ENCODE results near the gene OPRL1.
"Not testable (repeated sequence)": the region's sequence is repeated elsewhere in the genome, so short reads cannot be mapped to it uniquely, and the experiment has no call there.

Gene OPRL1

GRCh38 chr20:64117432-64117777, 37.5 kb downstream of the OPRL1 start:
- not testable (repeated sequence) for DNase-seq (ENCODE audit: low spot score)

- no peak for DNase-seq (ENCODE audit: low spot score)
Measured at GRCh38 chr20:64119301-64119680, 39.4 kb downstream of the OPRL1 start.

GRCh38 chr20:64119681-64120341, 39.9 kb downstream of the OPRL1 start:
- no peak for DNase-seq (ENCODE audit: low spot score)

DNA sequence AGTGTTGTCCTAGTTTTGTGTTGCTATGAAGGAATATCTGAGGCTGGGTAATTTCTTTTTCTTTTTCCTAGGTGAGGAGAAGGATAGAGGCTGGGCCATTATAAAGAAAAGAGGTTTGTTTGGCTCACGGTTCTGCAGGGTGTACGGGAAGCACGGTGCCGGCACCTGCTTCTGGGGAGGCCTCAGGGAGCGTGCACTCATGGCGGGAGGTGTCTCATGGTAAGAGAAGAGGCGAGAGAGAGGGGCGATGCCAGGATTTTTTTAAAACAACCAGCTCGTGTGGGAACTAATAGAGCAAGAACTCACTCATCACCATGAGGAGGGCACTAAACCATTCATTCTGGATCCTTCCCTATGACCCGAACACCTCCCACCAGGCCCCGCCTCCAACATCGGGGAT, 41.7 kb downstream of the OPRL1 start:
- DNase-seq (ENCODE audit: low spot score) = no peak

DNA sequence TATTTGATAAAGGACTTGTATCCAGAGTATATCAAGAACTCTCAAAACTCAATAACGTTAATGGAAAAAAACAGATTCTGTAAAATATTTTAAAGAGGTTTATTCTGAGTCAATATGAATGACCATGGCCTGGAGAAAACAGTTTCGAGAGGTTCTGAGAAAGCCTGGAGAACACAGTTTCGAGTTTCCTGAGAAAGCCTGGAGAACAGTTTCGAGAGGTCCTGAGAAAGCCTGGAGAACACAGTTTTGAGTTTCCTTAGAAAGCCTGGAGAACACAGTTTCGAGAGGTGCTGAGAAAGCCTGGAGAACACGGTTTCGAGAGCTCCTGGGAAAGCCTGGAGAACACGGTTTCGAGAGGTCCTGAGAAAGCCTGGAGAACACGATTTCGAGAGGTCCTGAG, 43.0 kb downstream of the OPRL1 start:
- DNase-seq (ENCODE audit: low spot score) = not testable (repeated sequence)

GRCh38 chr20:64123517-64123916, 43.6 kb downstream of the OPRL1 start:
- DNase-seq (ENCODE audit: low spot score) = not testable (repeated sequence)

- no peak for DNase-seq (ENCODE audit: low spot score)
Measured at GRCh38 chr20:64129146-64129782, 49.4 kb downstream of the OPRL1 start.

DNA sequence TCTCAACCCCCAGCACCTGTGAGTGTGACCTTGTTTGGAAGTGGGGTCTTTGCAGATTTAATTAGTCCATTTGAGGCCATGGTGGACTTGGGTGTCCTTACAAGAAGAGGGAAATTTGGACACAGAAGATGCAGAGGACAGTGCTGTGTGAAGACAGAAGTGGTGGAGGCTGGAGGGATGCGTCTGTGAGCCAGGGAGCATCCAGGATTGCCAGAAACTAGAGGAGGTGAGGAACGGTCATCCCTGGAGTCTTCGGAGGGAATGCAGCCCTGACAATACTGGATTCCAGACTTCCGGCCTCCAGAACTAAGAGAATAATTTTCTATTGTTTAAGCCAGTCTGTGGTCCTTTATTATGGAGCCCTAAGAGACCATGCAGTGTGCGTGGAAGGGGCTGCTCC, 50.4 kb downstream of the OPRL1 start:
- DNase-seq (ENCODE audit: low spot score) = no peak

DNA sequence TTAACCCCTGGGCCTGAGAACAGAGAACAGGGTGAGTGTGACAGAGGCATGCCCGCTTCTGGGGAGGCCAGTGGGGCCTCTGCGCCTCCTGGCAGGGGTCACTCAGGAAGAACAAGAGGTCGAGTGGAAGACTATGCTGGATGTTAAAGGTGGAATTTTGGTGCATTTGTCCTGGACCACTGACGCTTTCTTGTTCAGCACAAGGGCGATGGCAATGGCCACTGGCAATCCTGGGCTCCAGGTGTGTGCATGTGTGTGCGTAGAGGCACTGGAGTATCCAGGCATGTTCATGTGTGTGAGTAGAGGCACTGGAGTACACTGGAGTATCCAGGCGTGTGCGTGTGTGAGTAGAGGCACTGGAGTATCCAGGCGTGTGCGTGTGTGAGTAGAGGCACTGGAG, 51.0 kb downstream of the OPRL1 start:
- no peak for DNase-seq (ENCODE audit: low spot score)

GRCh38 chr20:64131406-64131805, 51.5 kb downstream of the OPRL1 start:
- DNase-seq (ENCODE audit: low spot score) = no peak

DNA sequence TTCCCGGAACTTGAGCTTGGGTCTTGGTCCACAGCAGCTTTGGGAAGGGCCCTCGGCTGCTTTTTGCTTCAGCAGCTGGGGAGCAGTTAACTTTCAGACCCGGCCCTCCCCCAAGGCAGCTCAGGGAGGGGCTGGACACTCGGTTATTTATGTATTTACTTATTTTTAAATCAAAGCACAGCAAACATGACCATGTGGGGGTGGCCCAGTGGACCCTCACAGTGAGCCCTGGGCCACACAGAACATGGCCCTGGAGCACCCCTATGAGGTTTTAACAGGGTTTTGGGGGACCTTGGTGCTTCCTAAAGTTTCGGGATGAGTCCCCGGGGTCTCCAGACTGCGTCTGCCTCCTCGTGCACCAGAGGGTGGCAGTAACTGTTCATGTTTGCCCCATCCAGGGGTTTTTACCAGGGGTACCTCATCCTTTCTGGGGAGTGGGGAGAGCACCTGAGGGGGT, 54.1 kb downstream of the OPRL1 start:
- DNase-seq (ENCODE audit: low spot score) = no peak

DNA sequence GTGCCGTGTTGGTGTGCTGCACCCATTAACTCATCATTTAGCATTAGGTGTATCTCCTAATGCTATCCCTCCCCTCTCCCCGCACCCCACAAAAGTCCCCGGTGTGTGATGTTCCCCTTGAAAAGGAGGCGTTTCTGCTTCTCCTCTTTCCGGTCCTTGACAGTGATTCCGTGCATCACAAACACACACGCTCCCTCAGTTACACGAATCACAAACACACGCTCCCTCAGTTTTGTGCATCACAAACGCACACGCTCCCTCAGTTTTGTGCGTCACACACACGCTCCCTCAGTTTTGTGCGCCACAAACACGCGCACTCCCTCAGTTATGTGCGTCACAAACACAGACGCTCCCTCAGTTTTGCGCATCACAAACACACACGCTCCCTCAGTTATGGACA, 54.9 kb downstream of the OPRL1 start:
- DNase-seq (ENCODE audit: low spot score) = not testable (repeated sequence)

DNA sequence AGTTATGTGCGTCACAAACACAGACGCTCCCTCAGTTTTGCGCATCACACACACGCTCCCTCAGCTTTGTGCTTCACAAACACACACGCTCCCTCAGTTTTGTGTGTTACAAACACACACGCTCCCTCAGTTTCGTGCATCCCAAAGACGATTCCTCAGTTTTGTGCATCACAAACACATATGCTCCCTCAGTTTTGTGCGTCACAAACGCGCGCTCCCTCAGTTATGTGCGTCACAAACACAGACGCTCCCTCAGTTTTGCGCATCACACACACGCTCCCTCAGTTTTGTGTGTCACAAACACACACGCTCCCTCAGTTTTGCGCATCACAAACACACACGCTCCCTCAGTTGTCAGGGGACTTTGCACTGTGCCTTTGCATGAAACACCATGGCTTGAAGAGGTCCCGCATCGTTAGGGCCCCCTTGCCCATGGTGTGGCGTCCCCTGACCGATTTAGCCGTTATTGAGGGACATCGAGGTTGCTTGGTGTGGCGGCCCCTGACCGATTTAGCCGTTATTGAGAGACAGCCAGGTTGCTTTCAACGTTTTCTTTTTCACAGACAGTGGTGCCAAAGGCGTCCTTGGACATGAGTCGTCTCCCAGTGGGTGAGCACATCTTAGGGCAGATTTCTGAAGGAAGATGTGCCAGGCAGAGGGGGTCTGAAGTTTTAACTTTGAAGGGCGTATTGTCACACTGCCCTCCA, 56.3 kb downstream of the OPRL1 start:
- no peak for DNase-seq (ENCODE audit: low spot score)

DNA sequence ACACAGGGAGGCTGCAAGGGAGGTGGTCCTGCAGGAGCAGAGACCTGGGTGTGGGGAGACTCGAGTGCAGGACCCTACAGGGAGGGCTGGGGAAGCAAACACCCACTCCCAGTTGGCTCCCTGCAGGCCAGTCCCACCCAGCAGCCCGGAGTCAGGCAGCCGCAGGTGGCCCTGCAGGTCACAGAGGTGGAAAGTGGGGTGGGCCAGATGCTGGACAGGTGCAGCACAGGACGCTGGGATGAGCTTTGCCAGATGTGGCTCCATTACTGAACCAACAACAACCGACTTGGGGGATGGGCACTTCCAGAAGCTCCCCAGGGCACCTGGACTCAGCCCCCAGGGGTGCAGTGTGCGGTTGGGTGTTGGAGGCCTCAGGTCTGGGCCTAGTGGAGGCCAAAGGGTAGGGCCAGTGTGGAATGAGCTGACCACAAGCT, 57.7 kb downstream of the OPRL1 start:
- DNase-seq (ENCODE audit: low spot score) = no peak

GRCh38 chr20:64138276-64138815, 58.5 kb downstream of the OPRL1 start:
- DNase-seq (ENCODE audit: low spot score) = no peak

GRCh38 chr20:64139199-64140060, 59.5 kb downstream of the OPRL1 start:
- DNase-seq (ENCODE audit: low spot score) = no peak

- DNase-seq (ENCODE audit: low spot score) = no peak
Measured at GRCh38 chr20:64140061-64140931, 60.4 kb downstream of the OPRL1 start.

DNA sequence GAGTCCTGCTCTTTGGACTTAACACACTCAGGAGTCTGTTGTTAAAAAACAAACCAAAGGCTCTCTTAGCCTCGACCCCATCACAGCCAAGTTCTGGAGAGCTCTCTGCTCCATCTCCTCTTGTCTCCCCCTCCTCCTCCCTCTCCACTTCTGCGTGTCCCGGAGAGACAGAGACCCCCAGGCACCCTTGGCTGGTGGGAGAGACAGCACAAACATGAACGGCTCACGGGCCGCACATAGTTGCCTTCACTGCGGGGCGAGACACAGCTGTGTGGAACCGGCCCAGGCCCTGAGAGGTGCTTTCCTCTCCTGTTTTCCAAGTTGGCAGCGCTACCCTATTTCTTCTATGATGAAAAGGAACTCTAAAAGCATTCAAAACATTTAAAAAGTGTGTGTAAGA, 61.1 kb downstream of the OPRL1 start:
- DNase-seq (ENCODE audit: low spot score) = no peak

- DNase-seq (ENCODE audit: low spot score) = no peak
Measured at GRCh38 chr20:64142590-64142989, 62.7 kb downstream of the OPRL1 start.

DNA sequence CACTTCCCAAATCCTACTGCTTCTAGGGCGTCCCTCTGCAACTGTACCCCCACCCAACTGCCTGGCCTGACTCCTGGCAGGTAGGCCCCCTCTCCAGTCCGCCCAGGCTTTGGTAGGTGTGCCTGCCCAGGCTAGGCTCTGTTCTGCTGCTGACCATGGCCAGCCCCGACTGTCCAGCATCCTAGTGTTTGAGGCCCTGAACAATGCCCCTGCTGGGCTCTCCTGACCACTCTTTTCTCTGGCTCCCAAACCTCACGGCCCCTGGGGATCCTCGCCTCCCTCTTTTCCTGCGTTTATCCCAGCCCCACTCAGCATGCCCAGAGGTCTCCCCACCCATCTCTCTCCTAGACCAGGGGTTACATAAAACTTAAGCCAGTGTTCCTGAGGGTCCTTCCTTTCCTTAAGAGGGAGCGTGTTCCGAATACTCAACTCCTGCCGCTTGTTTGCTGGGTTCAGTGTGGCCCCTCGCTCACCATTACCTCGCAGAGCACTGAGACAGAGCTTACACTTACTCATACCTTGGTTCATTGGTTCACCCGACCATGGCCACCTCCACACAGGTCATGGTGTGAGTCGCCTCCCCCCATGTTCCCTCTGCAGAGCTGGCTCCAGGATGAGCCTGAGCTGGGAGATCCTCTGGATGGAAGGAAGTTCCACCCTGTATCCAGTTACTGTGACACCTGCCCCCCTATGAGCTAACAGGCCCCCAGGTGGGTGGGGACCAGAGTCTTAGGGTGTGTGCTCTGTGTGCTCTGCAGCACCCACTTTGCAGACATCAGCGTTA, 63.3 kb downstream of the OPRL1 start:
- no peak for DNase-seq (ENCODE audit: low spot score)
